H9 (cell line): Measurements from ENCODE around the gene KCNJ11. TPM values are rescaled to one million over a fixed set of nuclear protein-coding genes. Genes with fewer than 3 reads are reported as not detected.

ENCODE experiments used
- DNase-seq: peaks from one replicate; pipeline ENCODE4 v3.0.0-alpha.2; 2017
- H2AFZ ChIP-seq: one replicate; pipeline ENCODE4 v1.6.1; 2013; ENCODE audit warnings: mild to moderate bottlenecking, low read length, control low read depth, moderate library complexity
- H2AK5ac ChIP-seq: 2 replicates; pipeline ENCODE4 v1.6.1; 2013; ENCODE audit warnings: low read length, control low read depth, mixed read lengths; ENCODE audit not compliant: insufficient read length
- H2BK120ac ChIP-seq: one replicate; pipeline ENCODE4 v1.6.1; 2013; ENCODE audit warnings: low read depth, mild to moderate bottlenecking, low read length, control low read depth, inconsistent platforms; ENCODE audit not compliant: poor library complexity, severe bottlenecking
- H2BK12ac ChIP-seq: 2 replicates; pipeline ENCODE4 v1.6.1; 2013; ENCODE audit warnings: low read length, control low read depth, mixed read lengths, low read depth; ENCODE audit not compliant: insufficient read length
- H2BK15ac ChIP-seq: 2 replicates; pipeline ENCODE4 v1.6.1; 2013; ENCODE audit warnings: low read depth, low read length, control low read depth
- H2BK20ac ChIP-seq: one replicate; pipeline ENCODE4 v1.6.1; 2013; ENCODE audit warnings: low read depth, mild to moderate bottlenecking, low read length, control low read depth, inconsistent platforms; ENCODE audit not compliant: poor library complexity, severe bottlenecking
- H2BK5ac ChIP-seq: 2 replicates; pipeline ENCODE4 v1.6.1; 2013; ENCODE audit warnings: low read length, control low read depth, mixed read lengths; ENCODE audit not compliant: insufficient read length
- H3K14ac ChIP-seq: 2 replicates; pipeline ENCODE4 v1.6.1; 2013; ENCODE audit warnings: low read length, control low read depth; ENCODE audit not compliant: insufficient read depth
- H3K18ac ChIP-seq: 2 replicates; pipeline ENCODE4 v1.6.1; 2013; ENCODE audit warnings: low read depth, mild to moderate bottlenecking, mixed read lengths, low read length, control low read depth; ENCODE audit not compliant: insufficient read length
- H3K23ac ChIP-seq: 2 replicates; pipeline ENCODE4 v1.6.1; 2013; ENCODE audit warnings: low read length, control low read depth, mixed read lengths, low read depth; ENCODE audit not compliant: insufficient read length
- H3K23me2 ChIP-seq: 2 replicates; pipeline ENCODE4 v1.6.1; 2013; ENCODE audit warnings: low read depth, mild to moderate bottlenecking, mixed read lengths, low read length, control low read depth; ENCODE audit not compliant: insufficient read length, poor library complexity, severe bottlenecking
- H3K27ac ChIP-seq: 2 replicates; pipeline ENCODE4 v1.5.1; 2013; ENCODE audit warnings: low read length, control low read depth, mixed read lengths, low read depth; ENCODE audit not compliant: insufficient read length
- H3K27me3 ChIP-seq: 2 replicates; pipeline ENCODE4 v1.6.1; 2013; ENCODE audit warnings: low read length, control low read depth, inconsistent platforms; ENCODE audit not compliant: insufficient read depth
- H3K4ac ChIP-seq: 2 replicates; pipeline ENCODE4 v1.6.1; 2013; ENCODE audit warnings: low read depth, mild to moderate bottlenecking, control low read depth, inconsistent platforms, low read length, moderate library complexity
- H3K4me1 ChIP-seq: 2 replicates; pipeline ENCODE4 v1.6.1; 2013; ENCODE audit warnings: low read length, control low read depth, inconsistent platforms; ENCODE audit not compliant: insufficient read depth
- H3K4me2 ChIP-seq: 2 replicates; pipeline ENCODE4 v1.6.1; 2013; ENCODE audit warnings: low read length, control low read depth, mixed read lengths; ENCODE audit not compliant: insufficient read length, insufficient read depth
- H3K56ac ChIP-seq: 2 replicates; pipeline ENCODE4 v1.6.1; 2013; ENCODE audit warnings: low read depth, mild to moderate bottlenecking, mixed read lengths, low read length, control low read depth; ENCODE audit not compliant: insufficient read length
- H3K79me1 ChIP-seq: 2 replicates; pipeline ENCODE4 v1.6.1; 2013; ENCODE audit warnings: low read depth, mild to moderate bottlenecking, moderate library complexity, low read length, control low read depth, inconsistent platforms; ENCODE audit not compliant: insufficient read depth, poor library complexity, severe bottlenecking
- H3K79me2 ChIP-seq: 2 replicates; pipeline ENCODE4 v1.6.1; 2013; ENCODE audit warnings: low read length, control low read depth, inconsistent platforms; ENCODE audit not compliant: insufficient read depth
- H3K9ac ChIP-seq: 2 replicates; pipeline ENCODE4 v1.6.1; 2013; ENCODE audit warnings: low read length, control low read depth, mixed read lengths; ENCODE audit not compliant: insufficient read length; ENCODE audit errors: extremely low read depth
- H3K9me3 ChIP-seq: one replicate; pipeline ENCODE4 v1.6.1; 2013; ENCODE audit warnings: low read depth, low read length, inconsistent platforms; ENCODE audit not compliant: control insufficient read depth
- H3T11ph ChIP-seq: one replicate; pipeline ENCODE4 v1.6.1; 2013; ENCODE audit warnings: mild to moderate bottlenecking, low read length, control low read depth, inconsistent platforms
- H4K20me1 ChIP-seq: one replicate; pipeline ENCODE4 v1.6.1; 2013; ENCODE audit not compliant: control insufficient read depth, insufficient read length, insufficient read depth
- H4K5ac ChIP-seq: 2 replicates; pipeline ENCODE4 v1.6.1; 2013; ENCODE audit warnings: low read depth, mild to moderate bottlenecking, mixed read lengths, low read length, control low read depth; ENCODE audit not compliant: insufficient read length
- H4K8ac ChIP-seq: replicated peaks from 2 replicates; pipeline ENCODE4 v1.6.1; 2013; ENCODE audit warnings: low read length, control low read depth, mixed read lengths, low read depth; ENCODE audit not compliant: insufficient read length
- H4K91ac ChIP-seq: 2 replicates; pipeline ENCODE4 v1.6.1; 2013; ENCODE audit warnings: low read depth, mild to moderate bottlenecking, moderate library complexity, mixed read lengths, low read length, control low read depth; ENCODE audit not compliant: insufficient read length
- H3K27ac Mint-ChIP-seq, 3 experiments: 2 replicates in 2 of 3; 3 replicates in 1 of 3; pipeline ENCODE4 v1.8.0; 2020 to 2021; ENCODE audit warnings: mixed read lengths in 3 of 3, mild to moderate bottlenecking in 1 of 3, moderate library complexity in 1 of 3
- H3K27me3 Mint-ChIP-seq: 2 replicates; pipeline ENCODE4 v1.8.0; 2021; ENCODE audit warnings: low read depth, mild to moderate bottlenecking, moderate library complexity, mixed read lengths
- H3K36me3 Mint-ChIP-seq, 3 experiments: 2 replicates in 2 of 3; 3 replicates in 1 of 3; pipeline ENCODE4 v1.8.0; 2020 to 2021; ENCODE audit warnings: low read depth in 3 of 3, mixed read lengths in 3 of 3; ENCODE audit not compliant: insufficient read depth in 1 of 3
- H3K4me1 Mint-ChIP-seq, 2 experiments: 2 replicates each; pipeline ENCODE4 v1.8.0; 2020; ENCODE audit warnings: mixed read lengths in 2 of 2
- H3K4me3 Mint-ChIP-seq, 2 experiments: 2 replicates in 1 of 2; 3 replicates in 1 of 2; pipeline ENCODE4 v1.8.0; 2020 to 2021; ENCODE audit warnings: mild to moderate bottlenecking in 2 of 2, mixed read lengths in 2 of 2, moderate library complexity in 1 of 2
- H3K9me3 Mint-ChIP-seq, 2 experiments: 2 replicates in 1 of 2; 3 replicates in 1 of 2; pipeline ENCODE4 v1.8.0; 2020; ENCODE audit warnings: mild to moderate bottlenecking in 2 of 2, mixed read lengths in 2 of 2, moderate library complexity in 1 of 2
- WGBS: extraction: QIAGEN DNeasy Blood & Tissue Kit; methylation state at CpG from one replicate; pipeline ENCODE4 v1.1.7; 2013; ENCODE audit warnings: missing lambda C conversion rate, low lambda C conversion rate, mixed read lengths; ENCODE audit not compliant: insufficient read length; ENCODE audit errors: extremely low coverage; 5-methylcytosine and 5-hydroxymethylcytosine counted together
- total RNA-seq: library from RNA; stranded (reverse); gene quantifications from 2 replicates; pipeline ENCODE4 v1.2.1, GENCODE V29; 2021
- TF ChIP-seq, protein P1 (sequence below): fragments of 200-600 bp; sonication (generic); conservative IDR thresholded peaks from 3 replicates; pipeline ENCODE4 v1.8.0; 2021; ENCODE audit warnings: antibody characterized with exemption, mild to moderate bottlenecking

Gene KCNJ11
- total RNA-seq, 1 experiment from 2014 or later = 2.3 TPM

DNA sequence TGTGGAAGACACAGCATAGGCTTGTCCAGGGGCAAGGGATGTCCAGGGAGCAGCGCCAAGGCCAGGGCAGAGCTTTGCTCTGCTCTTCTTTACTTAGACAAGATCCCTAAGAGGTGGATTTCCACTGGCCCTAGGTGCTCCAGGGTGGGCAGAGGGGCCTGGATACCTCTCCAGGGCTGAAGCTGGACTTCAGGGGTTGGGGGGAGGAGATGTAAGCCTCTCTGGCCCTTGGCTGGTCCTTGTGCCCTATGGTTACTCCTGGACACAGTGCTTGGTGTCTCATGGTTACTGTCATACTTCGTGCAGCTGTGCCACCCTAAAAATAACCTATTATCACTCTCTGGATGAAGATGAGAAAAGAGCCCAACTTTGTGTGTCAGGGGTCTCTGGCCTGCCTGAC, 12.9 kb upstream of the KCNJ11 start:
- no peak overlapping the region for H4K91ac ChIP-seq
- WGBS = no CpG with 5 or more reads among the region's 2 CpGs
- no peaks in the 10 kb centered on the region; the same call in none of the 2 replicates for H3K27me3 Mint-ChIP-seq

More for the DNA sequence above, 12.9 kb upstream of the KCNJ11 start:
- peaks cover 2 to 13% of the 10 kb centered on the region in 2 experiments; a peak in 2 of 4 replicates for H3K4me1 Mint-ChIP-seq
- no peak overlapping the region for H2BK12ac ChIP-seq
- TF ChIP-seq, protein P1, sequence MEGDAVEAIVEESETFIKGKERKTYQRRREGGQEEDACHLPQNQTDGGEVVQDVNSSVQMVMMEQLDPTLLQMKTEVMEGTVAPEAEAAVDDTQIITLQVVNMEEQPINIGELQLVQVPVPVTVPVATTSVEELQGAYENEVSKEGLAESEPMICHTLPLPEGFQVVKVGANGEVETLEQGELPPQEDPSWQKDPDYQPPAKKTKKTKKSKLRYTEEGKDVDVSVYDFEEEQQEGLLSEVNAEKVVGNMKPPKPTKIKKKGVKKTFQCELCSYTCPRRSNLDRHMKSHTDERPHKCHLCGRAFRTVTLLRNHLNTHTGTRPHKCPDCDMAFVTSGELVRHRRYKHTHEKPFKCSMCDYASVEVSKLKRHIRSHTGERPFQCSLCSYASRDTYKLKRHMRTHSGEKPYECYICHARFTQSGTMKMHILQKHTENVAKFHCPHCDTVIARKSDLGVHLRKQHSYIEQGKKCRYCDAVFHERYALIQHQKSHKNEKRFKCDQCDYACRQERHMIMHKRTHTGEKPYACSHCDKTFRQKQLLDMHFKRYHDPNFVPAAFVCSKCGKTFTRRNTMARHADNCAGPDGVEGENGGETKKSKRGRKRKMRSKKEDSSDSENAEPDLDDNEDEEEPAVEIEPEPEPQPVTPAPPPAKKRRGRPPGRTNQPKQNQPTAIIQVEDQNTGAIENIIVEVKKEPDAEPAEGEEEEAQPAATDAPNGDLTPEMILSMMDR = no peak
- H2AFZ ChIP-seq = no peak overlapping the region
- no peaks in the 10 kb centered on the region for H3K9me3 Mint-ChIP-seq
- H2BK15ac ChIP-seq = no peak overlapping the region
- no peak overlapping the region for H3K4ac ChIP-seq
- no peak overlapping the region for H3T11ph ChIP-seq
- no peaks in the 10 kb centered on the region for H3K9me3 ChIP-seq
- H3K27me3 ChIP-seq = no peaks in the 10 kb centered on the region
- no peak overlapping the region for H3K56ac ChIP-seq
- H3K23ac ChIP-seq = no peak overlapping the region
- no peak overlapping the region for H3K9ac ChIP-seq
- H3K27ac ChIP-seq = no peak overlapping the region
- H3K27ac Mint-ChIP-seq = peak overlapping the region in 1 of 3 experiments; percentile 62; a peak in 2 of 7 replicates
- no peak overlapping the region for H2BK5ac ChIP-seq
- H3K4me2 ChIP-seq = no peak overlapping the region
- no peak overlapping the region for H4K5ac ChIP-seq
- no peak overlapping the region for H2BK20ac ChIP-seq
- H2AK5ac ChIP-seq = no peak overlapping the region
- H3K23me2 ChIP-seq = no peaks in the 10 kb centered on the region
- no peaks in the 10 kb centered on the region for H3K79me2 ChIP-seq
- H2BK120ac ChIP-seq = no peak overlapping the region
- no peak overlapping the region for H4K8ac ChIP-seq
- H3K18ac ChIP-seq = no peak overlapping the region
- no peak overlapping the region; the same call in 1 of the 2 replicates for H3K14ac ChIP-seq
- no peak for DNase-seq
- H3K36me3 Mint-ChIP-seq = no peaks in the 10 kb centered on the region
- H3K4me3 Mint-ChIP-seq = no peak overlapping the region
- H4K20me1 ChIP-seq = no peaks in the 10 kb centered on the region
- H3K79me1 ChIP-seq = no peaks in the 10 kb centered on the region
- no peaks in the 10 kb centered on the region for H3K4me1 ChIP-seq
